ENCODE results near the gene LPIN3. TPM values are rescaled to one million over a fixed set of nuclear protein-coding genes. Genes with fewer than 3 reads are reported as not detected.

LPIN3 gene
- total RNA-seq, 1 donor from 2014 or later: 63.0 TPM

DNA sequence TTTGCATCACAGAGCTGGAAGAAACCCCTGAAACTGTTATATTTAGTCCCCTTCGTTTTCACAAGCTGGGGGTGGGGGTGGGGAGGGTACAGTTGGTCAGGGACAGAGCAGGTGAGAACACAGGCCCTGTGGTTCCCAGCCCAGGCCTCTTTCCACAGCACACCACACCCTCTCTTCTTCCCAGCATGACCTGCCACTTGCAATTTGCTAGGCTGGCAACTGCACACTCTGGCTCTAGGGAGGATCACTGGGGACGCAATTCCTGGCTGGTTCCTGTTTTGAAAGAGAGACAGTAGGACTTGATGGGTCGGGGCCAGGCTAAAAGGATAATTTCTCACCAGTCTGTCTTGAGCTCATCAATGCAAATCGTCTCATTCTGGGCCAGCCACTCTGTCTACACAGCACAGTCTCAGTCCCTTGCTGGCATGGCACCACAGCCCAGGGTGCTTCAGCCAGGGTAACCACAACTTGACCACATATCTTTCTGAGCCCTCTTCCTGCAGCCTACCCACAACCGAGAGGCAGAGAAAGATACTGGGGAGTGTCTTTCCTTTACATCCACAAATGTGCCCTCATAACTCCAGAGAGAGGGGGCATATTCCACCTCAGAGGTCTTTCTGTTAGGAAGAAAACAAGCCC lies 67.7 kb downstream of the LPIN3 start:
- peaks cover 77 to 84% of the 10 kb centered on the region in 2 donors for H3K36me3 ChIP-seq
- H3K4me1 ChIP-seq: peaks cover 0 to 9% of the 10 kb centered on the region in 2 donors
- H3K27ac ChIP-seq: no peak overlapping the region
- H3K27me3 ChIP-seq: no peaks in the 10 kb centered on the region
- H3K9me3 ChIP-seq: no peaks in the 10 kb centered on the region
- no peak for DNase-seq (ENCODE audit: low spot score in 2 of 2)
- H3K4me3 ChIP-seq: no peak overlapping the region
- intact Hi-C loops (cut with DNase I): no loop called here
- no peak for TF ChIP-seq CTCF (IDR thresholded peaks at IDR 0.05)

DNA sequence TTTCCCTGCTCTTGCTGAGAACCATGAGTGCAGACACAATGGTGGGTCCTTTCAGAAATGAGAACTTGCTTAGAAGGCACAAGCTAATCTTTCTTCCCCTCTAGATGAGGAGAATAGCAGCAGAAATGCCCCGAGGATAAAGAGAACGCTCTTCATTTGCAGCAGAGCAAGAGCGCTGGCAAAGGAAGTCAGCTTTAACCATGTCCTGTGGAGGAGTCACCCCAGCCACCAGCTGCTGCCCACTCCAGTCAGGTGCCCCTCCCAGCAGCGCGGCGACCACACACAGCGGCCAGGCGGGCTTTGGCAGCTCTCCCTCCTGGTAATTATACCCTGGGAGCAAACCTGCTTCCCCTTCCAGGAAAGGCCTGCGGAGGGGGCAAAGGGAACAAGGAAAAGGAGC lies 68.4 kb downstream of the LPIN3 start:
- Histone ChIP-seq H3K27ac (no peak overlapping the region), H3K4me1 (peaks cover 0 to 9% of the 10 kb centered on the region in 2 donors), H3K27me3 (no peaks in the 10 kb centered on the region), H3K4me3 (no peak overlapping the region), H3K36me3 (peaks cover 74 to 84% of the 10 kb centered on the region in 2 donors), H3K9me3 (no peaks in the 10 kb centered on the region)
- intact Hi-C loops (cut with DNase I): no loop called here
- no peak for DNase-seq (ENCODE audit: low spot score in 2 of 2)
- TF ChIP-seq CTCF (IDR thresholded peaks at IDR 0.05): no peak

Other genes starting within 250 kb of the LPIN3 start
- gene PLCG1, start 203.3 kb upstream of the LPIN3 start, total RNA-seq: 168 TPM
- gene ZHX3, start 23.1 kb upstream of the LPIN3 start, total RNA-seq: 53.3 TPM
- 0.53 TPM for gene EMILIN3, start 26.0 kb downstream of the LPIN3 start, total RNA-seq